Measurements from ENCODE around the gene VCAN.

VCAN gene

DNA sequence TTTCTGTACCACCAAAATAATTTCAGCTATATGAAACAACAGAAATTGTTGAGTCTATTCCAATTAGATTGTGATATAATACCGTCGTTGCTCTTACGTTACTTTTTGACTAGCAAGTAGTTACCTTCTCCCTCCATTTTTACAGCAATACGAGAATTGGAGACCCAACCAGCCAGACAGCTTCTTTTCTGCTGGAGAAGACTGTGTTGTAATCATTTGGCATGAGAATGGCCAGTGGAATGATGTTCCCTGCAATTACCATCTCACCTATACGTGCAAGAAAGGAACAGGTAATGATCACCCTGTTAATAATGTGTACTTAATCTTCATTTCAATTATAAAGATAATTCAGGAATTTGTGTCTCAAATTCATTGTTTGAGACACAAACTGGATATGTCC lies 100.7 kb downstream of the VCAN start:
- no peak for FAIRE-seq

DNA sequence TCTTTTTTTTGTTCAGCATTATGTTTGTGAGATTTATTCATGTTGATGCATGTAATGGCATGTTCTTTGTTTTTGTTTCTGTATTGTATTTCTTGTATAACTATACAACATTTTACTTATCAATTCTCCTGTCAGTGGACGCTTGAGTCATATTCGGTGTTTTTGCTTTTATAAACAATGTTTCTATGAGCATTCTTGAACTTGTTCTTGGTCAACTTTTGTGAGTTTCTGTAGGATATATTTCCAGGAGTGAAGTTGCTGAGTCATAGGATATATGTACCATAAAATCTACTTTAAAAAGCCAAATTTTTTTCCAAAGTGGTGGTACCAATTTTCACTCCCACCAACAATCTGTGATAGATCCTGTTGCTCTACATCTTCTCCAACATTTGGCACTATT lies 104.8 kb downstream of the VCAN start:
- no peak for FAIRE-seq

DNA sequence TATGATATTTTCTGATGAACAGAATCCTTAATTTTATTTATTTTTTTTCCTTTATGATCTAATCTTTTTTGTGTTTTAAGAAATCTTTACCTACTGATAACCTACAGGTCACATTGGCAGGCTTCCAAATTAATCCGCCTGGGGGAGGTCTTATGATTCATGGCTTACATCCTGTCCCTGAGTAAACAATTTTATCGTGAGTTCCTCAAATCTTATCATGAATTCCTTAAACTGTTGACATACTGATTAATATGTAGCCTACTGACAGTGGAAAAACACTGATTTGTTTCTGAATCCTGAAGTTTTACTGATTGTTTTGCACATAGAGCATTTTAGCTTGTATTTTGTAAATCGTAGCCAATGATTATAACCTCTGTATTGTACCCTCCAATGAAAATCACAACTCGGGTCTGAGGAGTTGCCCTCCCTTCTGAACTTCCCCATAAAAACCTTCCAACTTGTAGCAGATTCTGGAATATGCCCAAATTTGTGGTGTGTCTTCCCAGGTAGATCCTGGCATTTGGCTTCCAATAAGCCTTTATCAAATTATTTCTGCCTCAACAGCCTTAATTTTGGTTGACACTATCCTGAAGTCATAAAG lies 105.6 kb downstream of the VCAN start:
- FAIRE-seq = peak; percentile 38

DNA sequence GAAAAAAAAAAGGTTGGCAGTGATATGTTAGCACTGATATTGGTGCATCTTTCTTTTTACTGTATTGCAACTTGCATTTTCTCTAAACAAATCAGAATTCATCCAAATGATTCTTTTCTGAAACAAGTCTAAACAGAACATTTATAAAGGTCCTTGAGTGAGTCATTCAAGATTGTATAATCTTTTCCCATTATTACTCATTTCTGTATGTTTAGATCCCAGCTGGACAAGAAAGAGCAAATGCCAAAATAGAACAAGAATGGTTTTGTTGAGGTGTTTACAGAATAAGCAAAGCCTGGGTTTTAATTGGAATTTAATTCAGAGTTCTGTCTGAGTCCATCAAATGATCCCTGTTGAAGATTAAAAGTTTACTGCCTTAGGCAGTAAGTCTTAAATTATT lies 112.3 kb downstream of the VCAN start:
- no peak for FAIRE-seq

DNA sequence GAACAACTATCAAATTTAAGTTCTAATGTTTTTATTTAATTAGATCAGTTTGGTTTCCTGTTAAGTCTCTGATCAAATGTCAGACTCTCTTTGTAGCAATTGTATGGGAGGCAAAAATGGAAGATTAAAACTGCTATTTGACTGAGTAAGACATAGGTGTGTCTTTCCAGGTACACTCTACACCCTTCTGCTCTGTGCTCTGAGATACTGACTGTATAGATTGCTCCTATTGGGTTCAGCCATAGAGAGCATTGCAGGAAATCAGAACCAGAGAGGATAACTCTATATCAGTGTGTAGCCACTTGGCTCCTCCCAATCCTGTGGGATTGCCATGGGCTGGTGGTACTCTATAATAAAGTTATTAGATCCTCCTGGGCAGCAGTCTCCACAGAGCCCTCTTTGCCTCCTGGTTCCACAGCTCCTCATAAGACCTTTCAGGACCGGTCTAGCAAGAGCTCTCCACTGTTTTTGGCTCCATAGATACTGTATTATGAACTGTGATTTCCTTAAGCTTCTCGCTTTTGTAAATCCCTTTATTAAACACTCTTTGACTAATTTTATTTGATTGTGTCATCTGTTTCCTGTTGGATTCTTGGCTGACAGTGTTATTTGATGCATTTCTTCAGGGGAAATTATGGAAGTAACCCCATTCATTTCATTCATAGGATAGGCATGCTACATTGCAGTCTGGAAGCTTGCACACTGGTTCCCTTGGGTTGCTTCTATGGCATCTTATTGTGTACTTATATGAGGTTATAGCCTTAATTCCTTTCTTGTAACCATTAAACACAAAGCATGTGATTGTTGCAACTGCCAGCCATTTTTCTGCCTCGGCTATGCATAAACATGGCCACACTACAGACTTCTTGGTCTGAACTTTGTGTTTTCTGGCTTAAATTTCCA lies 115.6 kb downstream of the VCAN start:
- FAIRE-seq = no peak

DNA sequence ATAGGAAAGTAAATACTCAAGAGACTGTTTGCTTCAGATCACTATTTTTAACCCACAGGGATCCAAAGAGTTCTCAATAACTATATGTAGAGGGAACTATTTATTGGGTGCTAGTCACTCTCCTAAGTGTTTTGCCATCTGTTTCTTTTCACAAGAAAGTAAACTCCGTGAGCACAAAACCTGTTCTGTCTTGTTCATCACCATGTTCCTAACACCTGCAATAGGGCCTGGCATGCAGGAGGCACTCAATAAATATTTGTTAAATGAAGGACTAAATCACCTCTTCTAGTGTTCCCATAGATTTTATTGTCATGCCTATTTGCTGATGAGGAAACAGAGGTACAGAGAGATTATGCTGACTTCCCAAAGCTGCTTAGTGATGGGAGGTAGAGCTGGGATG lies 118.2 kb downstream of the VCAN start:
- no peak for FAIRE-seq

DNA sequence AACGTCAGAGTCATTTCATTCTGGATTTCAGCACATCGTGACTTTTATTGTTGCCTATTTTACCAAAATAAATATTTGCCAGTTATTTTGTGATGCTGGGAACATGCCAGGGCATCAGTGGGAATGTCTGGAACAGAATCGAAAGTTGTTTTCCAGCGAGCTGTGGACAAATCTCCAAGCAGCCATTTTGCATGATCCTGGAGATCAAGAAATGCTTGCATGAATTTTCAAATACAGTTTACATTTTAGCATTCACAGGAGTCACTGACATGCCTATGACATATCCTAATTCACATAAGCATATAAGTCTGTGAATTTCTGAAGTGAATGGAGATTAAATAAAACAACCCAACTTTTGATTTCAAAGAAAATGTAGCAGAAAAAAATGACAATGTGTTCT lies 119.4 kb downstream of the VCAN start:
- FAIRE-seq = no peak

DNA sequence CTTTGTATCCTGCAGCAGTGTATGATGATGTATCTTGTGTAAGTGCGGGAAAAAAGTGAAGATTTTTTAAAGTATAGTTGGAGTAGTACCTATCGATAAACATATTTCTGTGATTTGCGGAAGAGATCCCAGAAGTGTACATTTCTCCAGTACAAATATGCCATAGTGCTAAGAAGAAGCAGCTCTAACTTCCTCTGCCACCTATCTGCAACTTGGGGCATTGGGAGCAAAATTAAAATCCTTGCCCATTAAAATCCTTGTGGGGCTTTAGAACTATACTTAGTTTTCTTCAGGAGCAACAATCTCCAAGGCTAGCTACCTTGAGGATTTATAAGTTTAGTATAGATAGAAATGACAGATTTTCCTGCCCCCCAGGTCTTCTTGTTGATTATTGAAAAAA lies 123.7 kb downstream of the VCAN start:
- no peak for FAIRE-seq

DNA sequence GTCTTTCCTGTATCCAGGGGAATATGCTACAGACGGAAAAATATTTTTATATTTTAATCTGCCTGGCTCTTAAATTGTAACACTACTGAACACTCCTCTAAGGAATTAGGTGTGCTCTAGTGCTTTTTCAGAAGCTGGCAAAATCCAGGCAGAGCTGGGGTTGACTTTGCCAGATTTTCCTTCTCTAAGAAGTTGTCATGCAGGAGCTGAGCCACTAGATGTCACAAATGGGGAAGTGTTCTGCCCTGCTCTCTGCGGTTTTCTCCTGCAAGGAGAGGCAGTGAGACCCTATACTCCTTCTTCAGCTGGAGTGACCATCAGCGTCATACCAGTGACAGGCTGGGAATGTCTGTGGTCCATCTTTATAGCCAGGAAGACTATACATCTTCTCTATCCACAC lies 136.6 kb downstream of the VCAN start:
- FAIRE-seq = no peak

DNA sequence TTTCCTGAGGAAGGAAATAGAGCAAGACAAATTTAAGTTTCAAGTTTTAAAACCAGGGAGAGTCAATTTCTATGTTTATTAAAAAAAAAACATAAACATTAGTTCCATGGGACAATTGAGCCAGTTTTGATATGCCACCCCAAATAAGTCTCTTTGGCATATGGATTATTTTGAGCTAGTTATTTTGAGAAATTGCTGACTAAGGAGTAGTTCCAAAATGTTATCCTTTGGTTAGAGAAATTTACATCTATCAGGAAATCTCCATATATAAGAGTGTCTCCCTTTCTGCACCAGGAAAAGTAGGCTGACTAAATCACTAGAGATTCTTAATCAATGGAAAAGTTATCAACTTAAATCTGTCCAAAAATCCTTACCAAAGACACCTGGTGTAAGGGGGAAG lies 143.3 kb downstream of the VCAN start:
- no peak for FAIRE-seq

DNA sequence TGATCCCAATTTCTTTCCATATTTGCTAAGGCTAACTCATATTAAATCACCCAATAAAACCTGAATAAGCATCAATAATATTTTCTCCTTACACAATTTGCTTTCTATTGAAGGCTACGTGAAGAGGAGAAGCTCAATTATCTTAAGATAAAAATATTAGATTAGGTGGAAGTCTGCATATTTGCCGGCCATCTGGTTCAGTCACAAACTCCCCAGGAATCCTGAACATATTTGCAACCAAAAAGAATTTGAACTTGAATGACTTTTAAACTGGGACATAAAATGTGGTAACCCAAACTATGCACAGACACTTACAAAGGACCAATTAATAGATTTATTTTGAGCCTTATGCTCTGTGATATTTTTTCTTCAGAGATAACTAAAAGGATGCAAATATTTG lies 156.8 kb downstream of the VCAN start:
- FAIRE-seq = no peak

Measured in islet of Langerhans (tissue), 1 donor.